GM19099 (cell line): ENCODE data around the gene LARGE2.
A peak's percentile ranks its signal among the peaks of the same experiment; 100 is the strongest.

Experiments used
- POLR2A ChIP-seq: IDR thresholded peaks from 3 replicates; pipeline ENCODE4 v1.6.1; 2011; ENCODE audit warnings: low read depth; ENCODE audit not compliant: insufficient read length; ENCODE audit errors: extremely low read depth

The LARGE2 gene

DNA sequence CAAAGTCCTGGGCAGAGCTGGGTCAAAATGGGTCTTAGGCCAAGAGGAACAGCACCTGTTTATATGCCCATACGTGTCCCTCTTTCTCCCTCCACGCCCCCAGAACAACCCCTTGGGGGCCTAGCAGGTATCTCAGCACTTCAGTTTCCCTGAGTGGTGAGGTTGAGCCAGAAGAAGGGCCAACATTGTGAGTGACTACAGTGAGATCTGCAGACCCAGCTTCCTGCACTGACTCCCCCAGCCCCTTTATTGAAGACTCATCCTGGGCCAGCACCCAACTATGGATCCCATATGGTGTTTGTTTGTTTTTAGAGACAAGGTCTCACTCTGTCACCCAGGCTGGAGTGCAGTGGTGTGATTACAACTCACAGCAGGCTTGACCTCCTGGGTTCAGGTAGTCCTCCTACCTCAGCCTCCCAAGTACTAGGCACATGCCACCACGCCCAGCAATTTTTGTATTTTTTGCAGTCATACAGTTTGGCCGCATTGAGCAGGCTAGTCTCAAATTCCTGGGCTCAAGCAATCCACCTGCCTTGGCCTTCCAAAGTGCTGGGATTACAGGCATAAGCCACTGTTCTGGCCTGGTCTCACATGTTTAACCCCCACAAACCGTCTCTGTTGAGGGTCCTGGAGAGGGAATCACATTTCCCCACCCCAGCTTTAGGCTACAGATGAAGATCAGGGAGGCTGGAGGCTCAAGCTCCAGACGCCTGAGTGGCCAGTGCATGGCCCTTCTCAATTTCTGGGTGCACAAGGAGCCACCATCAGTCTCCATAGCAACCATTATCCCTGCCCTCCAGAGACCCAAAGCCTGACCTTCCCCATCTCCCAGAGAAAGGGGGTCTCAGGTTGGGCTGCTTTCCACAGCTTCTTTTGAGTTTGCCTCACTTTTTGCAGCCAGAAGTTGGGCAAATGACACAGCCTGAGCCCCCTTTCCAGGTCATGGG is 1.7 kb upstream of the LARGE2 start:
- TF ChIP-seq POLR2A, result no peak

DNA sequence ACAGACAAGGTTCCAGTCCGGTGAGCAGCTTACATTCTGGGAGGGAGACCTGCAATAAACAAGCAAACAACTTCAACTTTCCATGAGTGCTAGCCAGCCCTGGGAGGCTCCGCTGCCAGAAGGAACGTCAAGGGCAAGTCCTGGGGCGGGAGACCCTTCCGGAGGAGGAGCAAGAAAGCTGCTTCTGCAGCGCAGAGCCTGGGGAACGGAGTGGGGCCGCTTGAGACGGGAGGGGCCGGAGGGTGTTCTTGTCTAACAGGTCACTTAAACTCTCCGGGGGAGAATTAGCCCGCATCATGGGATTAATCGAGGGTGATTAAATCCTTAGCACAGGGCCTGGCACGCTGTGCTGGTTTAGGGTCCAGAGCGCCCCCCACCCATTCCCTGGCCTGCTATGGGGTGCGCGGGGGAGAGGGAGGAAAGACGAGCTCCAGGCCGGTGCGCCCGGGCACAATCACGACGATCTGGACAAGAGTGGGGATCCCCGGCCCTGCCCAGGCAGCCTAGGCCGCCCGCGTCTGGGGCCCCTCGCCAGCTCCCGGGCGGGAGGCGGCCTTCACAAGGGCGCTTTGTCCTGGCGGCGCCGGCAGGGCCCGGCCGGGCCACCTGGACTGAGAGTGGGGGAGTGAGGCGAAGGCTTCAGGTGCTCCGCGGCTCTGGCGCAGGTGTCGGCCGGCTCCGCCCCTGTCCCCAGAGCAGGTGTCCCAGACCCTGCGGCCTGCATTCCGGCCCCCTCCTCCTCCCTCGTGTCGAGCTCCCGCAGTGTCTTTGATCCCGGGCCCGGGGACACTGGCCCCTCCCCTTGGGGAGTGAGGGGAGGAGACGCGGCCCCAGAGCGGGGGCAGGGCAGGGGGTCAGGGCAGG is 663 bp upstream of the LARGE2 start:
- TF ChIP-seq POLR2A, result no peak

DNA sequence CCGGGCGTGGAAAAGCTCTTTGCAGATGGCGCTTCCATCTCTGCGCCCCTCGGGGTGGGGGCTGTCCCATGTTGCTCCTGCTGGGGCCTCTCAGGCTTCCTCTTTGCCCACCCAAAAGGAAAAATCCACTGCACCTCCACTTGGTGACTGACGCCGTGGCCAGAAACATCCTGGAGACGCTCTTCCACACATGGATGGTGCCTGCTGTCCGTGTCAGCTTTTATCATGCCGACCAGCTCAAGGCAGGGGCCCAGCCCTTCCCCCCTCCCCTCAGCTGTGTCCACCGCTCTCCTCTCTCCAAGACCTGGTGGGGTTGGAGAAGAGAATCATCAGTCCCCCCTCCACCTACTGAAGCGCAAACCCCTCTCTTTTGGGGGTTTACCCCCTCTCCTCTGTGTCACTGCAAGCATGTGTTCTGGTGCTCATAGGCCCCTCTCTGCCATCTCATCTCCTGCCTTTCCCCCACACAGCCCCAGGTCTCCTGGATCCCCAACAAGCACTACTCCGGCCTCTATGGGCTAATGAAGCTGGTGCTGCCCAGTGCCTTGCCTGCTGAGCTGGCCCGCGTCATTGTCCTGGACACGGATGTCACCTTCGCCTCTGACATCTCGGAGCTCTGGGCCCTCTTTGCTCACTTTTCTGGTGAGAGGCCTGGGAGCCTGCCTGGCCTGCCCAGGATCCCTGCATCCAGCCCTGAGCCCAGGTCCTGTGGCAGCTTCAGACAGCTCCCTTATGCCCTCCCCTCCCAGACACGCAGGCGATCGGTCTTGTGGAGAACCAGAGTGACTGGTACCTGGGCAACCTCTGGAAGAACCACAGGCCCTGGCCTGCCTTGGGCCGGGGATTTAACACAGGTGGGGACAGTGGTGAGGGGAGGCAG is 1.8 kb downstream of the LARGE2 start:
- no peak for TF ChIP-seq POLR2A

DNA sequence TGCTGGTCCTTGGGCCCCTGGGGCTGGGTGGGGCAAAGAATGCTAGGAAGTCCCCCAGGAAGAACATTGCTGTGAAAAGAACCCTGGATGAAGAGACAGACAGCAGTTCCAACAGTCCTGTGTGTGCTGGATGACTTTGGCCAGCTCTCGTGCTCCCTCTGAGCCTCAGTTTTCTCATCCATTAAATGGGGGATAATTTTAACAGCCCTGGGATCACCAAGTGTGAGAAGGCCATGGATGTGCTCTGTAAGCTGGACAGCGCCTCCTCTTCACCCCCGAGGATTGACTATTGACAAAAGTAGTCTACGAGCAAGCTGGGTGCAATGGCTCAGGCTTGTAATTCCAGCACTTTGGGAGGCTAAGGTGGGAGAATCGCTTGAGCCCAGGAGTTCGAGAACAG is 2.5 kb downstream of the LARGE2 start:
- no peak for TF ChIP-seq POLR2A

DNA sequence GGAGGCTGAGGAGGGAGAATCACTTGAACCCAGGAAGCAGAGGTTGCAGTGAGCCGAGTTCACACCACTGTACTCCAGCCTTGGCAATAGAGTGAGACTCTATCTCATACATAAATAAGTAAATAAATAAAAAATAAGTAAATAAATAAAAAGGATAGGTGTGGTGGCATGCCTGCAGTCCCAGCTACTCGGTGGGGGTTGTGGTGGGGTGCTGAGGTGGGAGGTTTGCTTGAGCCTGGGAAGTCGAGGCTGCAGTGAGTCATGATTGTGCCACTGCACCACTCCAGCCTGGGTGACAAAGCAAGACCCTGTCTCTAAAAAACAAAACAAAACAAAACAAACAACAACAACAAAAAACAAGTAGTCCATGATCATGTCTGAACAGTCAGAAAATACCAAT is 3.1 kb downstream of the LARGE2 start:
- TF ChIP-seq POLR2A, result no peak

DNA sequence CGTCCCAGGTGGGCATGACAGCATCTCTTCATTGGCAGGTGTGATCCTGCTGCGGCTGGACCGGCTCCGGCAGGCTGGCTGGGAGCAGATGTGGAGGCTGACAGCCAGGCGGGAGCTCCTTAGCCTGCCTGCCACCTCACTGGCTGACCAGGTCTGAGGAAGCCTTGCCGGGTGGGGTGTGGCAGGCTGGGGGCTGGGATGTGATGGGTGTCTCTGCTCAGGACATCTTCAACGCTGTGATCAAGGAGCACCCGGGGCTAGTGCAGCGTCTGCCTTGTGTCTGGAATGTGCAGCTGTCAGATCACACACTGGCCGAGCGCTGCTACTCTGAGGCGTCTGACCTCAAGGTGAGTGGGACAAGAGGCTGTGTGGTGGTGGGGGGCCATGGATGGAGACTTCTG is 3.5 kb downstream of the LARGE2 start:
- no peak for TF ChIP-seq POLR2A

DNA sequence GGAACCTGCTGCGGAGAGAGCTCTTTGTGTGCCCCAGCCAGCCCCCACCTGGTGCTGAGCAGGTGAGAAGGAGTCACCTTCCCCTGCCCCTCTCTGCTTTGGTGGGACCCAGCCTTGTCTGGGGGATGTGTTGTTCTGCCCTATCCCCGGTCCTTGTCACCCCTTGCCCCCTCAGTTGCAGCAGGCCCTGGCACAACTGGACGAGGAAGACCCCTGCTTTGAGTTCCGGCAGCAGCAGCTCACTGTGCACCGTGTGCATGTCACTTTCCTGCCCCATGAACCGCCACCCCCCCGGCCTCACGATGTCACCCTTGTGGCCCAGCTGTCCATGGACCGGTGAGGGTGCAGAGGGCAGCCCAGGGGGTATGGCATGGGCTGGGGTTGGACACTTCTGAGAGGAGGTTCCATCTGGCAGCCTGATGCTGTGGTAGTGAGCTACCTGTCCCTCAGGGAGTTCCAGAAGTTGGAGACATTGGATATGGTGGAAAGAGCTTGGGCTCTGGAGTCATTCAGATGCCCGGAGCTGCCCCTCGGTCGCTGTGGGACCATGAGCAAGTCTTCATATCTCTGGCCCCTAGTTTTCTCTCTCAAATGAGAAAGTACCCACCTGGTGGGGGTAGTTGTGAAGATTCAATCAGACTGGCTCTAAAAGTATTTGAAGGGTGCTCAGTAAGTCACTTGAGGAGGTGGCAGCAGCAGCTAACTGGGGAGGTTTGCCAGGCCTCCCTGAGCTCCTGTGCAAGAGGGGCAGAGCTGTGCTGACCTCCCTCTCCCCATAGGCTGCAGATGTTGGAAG is 4.3 kb downstream of the LARGE2 start:
- TF ChIP-seq POLR2A, result no peak

DNA sequence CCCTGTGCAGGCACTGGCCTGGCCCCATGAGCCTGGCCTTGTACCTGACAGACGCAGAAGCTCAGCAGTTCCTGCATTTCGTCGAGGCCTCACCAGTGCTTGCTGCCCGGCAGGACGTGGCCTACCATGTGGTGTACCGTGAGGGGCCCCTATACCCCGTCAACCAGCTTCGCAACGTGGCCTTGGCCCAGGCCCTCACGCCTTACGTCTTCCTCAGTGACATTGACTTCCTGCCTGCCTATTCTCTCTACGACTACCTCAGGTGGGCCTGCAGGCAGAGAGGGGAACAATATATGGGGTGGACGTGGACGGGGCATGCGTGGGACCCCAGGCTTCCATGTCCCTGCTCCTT is 4.9 kb downstream of the LARGE2 start:
- no peak for TF ChIP-seq POLR2A

DNA sequence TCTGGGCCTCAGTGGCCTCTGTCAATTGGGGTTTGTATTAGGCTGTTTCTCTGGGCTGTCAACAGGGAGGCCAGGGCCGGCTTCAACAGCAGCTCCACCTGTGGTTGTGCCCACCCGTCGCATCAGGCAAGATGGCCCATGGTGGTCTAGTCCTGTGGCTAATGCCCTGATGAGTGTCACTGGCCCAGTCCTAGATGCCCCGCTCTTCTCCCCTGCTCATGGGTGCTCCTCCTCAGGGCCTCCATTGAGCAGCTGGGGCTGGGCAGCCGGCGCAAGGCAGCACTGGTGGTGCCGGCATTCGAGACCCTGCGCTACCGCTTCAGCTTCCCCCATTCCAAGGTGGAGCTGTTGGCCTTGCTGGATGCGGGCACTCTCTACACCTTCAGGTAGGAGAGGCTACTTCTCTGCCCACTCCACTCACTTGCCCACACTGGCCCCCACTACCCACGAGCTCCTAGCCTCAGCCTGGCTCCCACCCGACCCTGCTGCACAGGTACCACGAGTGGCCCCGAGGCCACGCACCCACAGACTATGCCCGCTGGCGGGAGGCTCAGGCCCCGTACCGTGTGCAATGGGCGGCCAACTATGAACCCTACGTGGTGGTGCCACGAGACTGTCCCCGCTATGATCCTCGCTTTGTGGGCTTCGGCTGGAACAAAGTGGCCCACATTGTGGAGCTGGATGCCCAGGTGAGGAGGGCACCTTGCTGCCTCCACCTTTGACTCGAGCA is 5.4 kb downstream of the LARGE2 start:
- no peak for TF ChIP-seq POLR2A

DNA sequence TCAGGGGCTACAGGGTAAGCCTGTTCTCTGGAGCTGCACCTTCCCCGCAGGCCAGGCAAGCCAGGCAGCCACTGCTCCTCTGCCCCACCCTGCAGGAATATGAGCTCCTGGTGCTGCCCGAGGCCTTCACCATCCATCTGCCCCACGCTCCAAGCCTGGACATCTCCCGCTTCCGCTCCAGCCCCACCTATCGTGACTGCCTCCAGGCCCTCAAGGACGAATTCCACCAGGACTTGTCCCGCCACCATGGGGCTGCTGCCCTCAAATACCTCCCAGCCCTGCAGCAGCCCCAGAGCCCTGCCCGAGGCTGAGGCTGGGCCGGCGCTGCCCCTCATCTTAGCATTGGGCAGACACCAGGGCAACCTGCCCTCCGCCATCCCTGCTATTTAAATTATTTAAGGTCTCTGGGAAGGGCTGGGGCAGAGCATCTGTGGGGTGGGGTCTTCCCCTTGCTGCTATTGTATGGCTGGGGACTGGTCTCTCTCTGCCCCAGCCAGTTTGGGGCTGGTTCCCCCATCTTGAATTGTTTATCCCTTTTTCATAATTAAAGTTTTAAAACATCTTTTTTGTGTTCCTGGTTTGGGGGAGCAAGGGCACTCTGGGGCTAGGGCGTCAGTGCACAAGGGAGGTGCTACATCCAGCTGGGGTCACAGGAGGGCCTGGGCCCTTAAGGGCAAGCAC is 6.2 kb downstream of the LARGE2 start:
- no peak for TF ChIP-seq POLR2A

DNA sequence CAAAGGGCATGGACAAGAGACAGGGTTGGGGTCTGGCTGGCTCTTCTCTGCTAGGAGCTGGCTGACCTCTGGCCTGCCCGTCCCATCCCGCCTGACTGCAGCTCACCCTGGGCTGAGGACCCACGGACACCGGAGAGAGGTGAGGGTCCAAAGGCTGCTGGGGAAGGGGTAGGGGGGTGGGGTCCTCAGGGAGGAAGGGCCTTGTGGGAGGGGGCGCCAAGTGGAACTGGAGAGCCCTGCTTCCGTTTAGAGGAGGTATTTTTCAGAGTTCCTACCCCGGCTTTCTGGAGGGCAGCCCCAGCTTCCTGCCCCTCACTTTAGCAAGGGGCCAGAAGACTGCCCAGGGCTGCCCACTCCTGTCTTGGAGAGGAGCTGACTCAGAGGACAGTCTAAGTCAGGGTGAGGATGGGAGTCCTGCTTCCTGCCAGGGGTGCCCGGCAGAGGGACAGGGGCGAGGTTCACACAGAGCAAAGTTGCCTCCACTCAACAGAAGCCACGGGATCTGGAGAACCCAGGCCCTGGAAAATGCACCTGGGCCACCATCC is 7.1 kb downstream of the LARGE2 start:
- peak; percentile 33 for TF ChIP-seq POLR2A

DNA sequence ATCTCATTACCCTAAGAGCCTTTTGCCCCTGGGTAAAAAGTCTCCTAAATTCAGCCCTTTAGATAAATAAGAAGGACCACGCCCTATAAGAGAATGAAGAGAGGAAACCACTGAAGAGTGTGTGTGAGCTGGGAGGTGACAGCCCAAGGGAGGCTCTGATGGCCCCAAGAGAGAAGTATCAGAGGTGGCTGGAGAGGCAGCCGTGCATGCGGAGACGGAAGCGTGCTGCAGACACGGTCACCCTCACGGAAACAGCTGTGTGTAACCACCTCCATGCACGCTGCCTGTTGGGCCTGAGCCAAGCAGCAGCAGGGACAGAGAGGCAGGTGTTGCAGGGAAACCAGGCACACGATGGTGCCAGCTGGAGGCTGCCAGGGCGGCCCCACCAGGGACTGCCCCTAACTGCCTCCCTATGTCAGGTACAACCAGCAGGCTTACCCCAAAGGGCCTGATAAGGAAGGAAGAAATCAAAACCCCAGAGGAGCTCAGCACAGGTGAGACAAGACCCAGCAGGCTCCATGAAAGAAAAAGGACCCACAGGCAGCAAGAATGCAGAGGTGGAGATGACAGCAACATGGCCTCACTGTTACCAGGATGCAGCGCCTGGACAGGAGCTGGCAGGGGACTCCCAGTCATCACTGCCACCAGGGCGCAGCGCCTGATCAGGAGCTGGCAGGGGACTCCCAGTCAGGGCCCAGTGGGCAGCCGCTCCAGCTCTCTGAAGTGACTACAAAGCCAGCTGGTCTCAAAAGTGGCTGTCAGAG is 7.8 kb downstream of the LARGE2 start:
- peak; percentile 19 for TF ChIP-seq POLR2A
